NK-92 treated with Interleukin-12 subunit alpha and Interleukin-12 subunit beta, amount 100 ng/mL, for 24 hours (cell line): ENCODE measurements around the gene MESD.

ENCODE experiments used
- DNase-seq: peaks from one replicate; lab custom pipeline; 2025; lab: John Stamatoyannopoulos, UW

MESD gene

DNA sequence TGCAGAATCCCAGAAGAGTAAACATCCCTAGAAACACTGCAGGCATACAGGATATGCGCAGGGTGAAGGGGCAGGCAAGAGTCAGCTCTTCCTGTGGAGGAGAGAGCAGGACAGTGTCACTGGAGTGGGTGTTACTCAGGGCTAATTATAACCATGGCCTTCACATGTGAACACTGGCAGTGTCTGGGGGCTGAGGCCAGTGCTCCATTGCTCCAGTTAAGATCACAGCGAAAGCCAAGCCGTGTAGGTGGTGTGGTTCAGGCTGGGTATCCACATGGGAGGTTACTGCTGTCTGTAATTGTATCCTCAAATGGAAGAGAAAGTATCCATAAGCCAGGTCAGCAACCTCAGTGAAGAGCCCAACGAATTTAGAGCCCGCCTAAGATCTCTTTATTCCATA is 84.6 kb downstream of the MESD start:
- DNase-seq, result no peak

DNA sequence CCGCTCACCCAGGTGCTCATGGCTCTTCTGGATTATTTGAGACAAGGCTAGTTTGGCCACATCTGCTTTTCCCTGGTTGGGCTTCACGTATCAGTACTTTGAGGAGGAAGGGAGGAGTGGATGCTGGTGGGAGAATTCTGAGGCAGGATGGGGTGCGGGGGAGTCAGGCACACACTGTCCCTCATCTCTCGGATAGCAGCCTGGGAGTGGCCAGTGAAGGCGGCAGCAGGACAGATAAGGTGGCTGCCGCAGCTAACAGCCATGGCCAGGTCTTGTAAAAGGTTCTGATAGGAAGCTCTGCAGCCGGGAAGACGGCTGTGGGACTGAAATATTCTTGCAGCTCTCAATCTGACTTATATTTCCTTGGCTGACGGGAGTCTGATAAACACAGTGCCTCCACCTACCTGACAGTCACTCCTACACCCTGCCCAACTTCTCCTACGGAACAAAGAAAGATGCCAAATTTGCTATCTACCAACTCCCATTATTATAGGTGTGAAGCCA is 87.3 kb downstream of the MESD start:
- DNase-seq, result no peak

DNA sequence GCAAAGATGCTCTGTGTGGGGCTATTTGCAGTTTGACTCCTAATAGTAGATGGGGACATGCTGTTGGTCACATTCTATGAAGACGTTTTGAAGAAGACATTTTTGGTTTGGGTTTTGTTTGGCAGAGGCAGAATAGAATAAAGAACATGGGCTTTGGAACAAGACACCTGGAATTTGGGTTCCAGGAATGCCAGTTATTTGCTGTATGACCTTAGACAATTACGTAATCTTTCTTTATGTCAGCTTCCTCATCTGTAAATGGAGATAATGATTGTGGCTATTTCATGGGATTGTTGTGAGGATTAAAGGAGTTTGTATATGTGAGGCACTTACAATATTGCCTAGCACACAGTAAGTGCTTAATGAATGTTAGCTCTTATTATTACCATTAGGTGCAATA is 91.6 kb downstream of the MESD start:
- no peak for DNase-seq
